HUES48 (cell line): ENCODE measurements around the gene ACOT7.

ENCODE experiments used
- H3K27ac ChIP-seq: one replicate; pipeline ENCODE4 v1.7.0; 2013; ENCODE audit warnings: low read depth, low read length, inconsistent platforms
- H3K27me3 ChIP-seq: 2 replicates; pipeline ENCODE4 v1.6.1; 2013; ENCODE audit warnings: mild to moderate bottlenecking, low read length; ENCODE audit not compliant: control insufficient read depth, insufficient read depth
- H3K36me3 ChIP-seq: 2 replicates; pipeline ENCODE4 v1.6.1; 2013; ENCODE audit warnings: low read length; ENCODE audit not compliant: control insufficient read depth, insufficient read depth
- H3K4me1 ChIP-seq: 2 replicates; pipeline ENCODE4 v1.6.1; 2013; ENCODE audit warnings: mild to moderate bottlenecking, low read length; ENCODE audit not compliant: control insufficient read depth, insufficient read depth
- H3K4me3 ChIP-seq: 2 replicates; pipeline ENCODE4 v1.5.1; 2013; ENCODE audit warnings: mild to moderate bottlenecking, low read depth, low read length
- H3K9ac ChIP-seq: 2 replicates; pipeline ENCODE4 v1.6.1; 2013; ENCODE audit warnings: mild to moderate bottlenecking, low read depth, low read length, moderate library complexity
- H3K9me3 ChIP-seq: 2 replicates; pipeline ENCODE4 v1.6.1; 2013; ENCODE audit warnings: low read length; ENCODE audit not compliant: control insufficient read depth, insufficient read depth

ACOT7 gene

GRCh38 chr1:6245086-6245868, 148.3 kb downstream of the ACOT7 start:
- peaks cover 43% of the 10 kb centered on the region for H3K27me3 ChIP-seq

GRCh38 chr1:6244401-6245049, 149.0 kb downstream of the ACOT7 start:
- peaks cover 31% of the 10 kb centered on the region for H3K4me1 ChIP-seq
- H3K9ac ChIP-seq: no peak overlapping the region
- H3K4me3 ChIP-seq: peak overlapping the region; percentile 69
- H3K27ac ChIP-seq: no peak overlapping the region
- H3K36me3 ChIP-seq: no peaks in the 10 kb centered on the region
- peaks cover 36% of the 10 kb centered on the region for H3K27me3 ChIP-seq
- H3K9me3 ChIP-seq: no peaks in the 10 kb centered on the region

More at GRCh38 chr1:6245086-6245868, 148.3 kb downstream of the ACOT7 start:
- H3K9me3 ChIP-seq: no peaks in the 10 kb centered on the region
- H3K36me3 ChIP-seq: no peaks in the 10 kb centered on the region
- H3K9ac ChIP-seq: no peak overlapping the region
- H3K4me3 ChIP-seq: peak overlapping the region; percentile 69
- H3K27ac ChIP-seq: peak overlapping the region; percentile 75
- peaks cover 26% of the 10 kb centered on the region for H3K4me1 ChIP-seq

- Histone ChIP-seq H3K4me1 (peaks cover 34% of the 10 kb centered on the region), H3K9ac (no peak within 1 kb of the TSS), H3K36me3 (no peaks in the 10 kb centered on the region), H3K27me3 (peaks cover 32% of the 10 kb centered on the region), H3K4me3 (peak within 1 kb of the TSS; percentile 69), H3K27ac (no peak within 1 kb of the TSS), H3K9me3 (no peaks in the 10 kb centered on the region)
Observed at GRCh38 chr1:6243993-6244392, 149.6 kb downstream of the ACOT7 start, which contains the start of gene HES3. HES3 (plus strand) TSS chr1:6244179; CDS start chr1:6244366, 187 bp downstream.

GRCh38 chr1:6243053-6243834, 150.3 kb downstream of the ACOT7 start:
- Histone ChIP-seq H3K27ac (no peak overlapping the region), H3K9ac (no peak overlapping the region), H3K36me3 (no peaks in the 10 kb centered on the region), H3K27me3 (peaks cover 25% of the 10 kb centered on the region), H3K9me3 (no peaks in the 10 kb centered on the region), H3K4me1 (peaks cover 38% of the 10 kb centered on the region), H3K4me3 (peak overlapping the region; percentile 69)

- H3K36me3 ChIP-seq: no peaks in the 10 kb centered on the region
- no peaks in the 10 kb centered on the region for H3K9me3 ChIP-seq
- H3K27me3 ChIP-seq: peaks cover 13% of the 10 kb centered on the region
- H3K4me3 ChIP-seq: peak overlapping the region; percentile 34; the same call in 1 of the 2 replicates
- no peak overlapping the region for H3K9ac ChIP-seq
- H3K27ac ChIP-seq: peak overlapping the region; percentile 76
- peaks cover 37% of the 10 kb centered on the region for H3K4me1 ChIP-seq
Observed at GRCh38 chr1:6241887-6242740, 151.5 kb downstream of the ACOT7 start.

- no peaks in the 10 kb centered on the region for H3K9me3 ChIP-seq
- peaks cover 11% of the 10 kb centered on the region for H3K27me3 ChIP-seq
- H3K36me3 ChIP-seq: no peaks in the 10 kb centered on the region
- H3K27ac ChIP-seq: peak overlapping the region; percentile 93
- H3K9ac ChIP-seq: 0 out of 2 replicates have a peak overlapping the region, but pooled peaks have one; percentile 23
- H3K4me3 ChIP-seq: peak overlapping the region; percentile 34; the same call in 1 of the 2 replicates
- H3K4me1 ChIP-seq: peaks cover 33% of the 10 kb centered on the region
Observed at GRCh38 chr1:6241107-6241886, 152.3 kb downstream of the ACOT7 start.

- peak overlapping the region; percentile 26 for H3K9ac ChIP-seq
- peaks cover 11% of the 10 kb centered on the region for H3K27me3 ChIP-seq
- no peaks in the 10 kb centered on the region for H3K36me3 ChIP-seq
- H3K27ac ChIP-seq: peak overlapping the region; percentile 93
- peaks cover 33% of the 10 kb centered on the region for H3K4me1 ChIP-seq
- no peaks in the 10 kb centered on the region for H3K9me3 ChIP-seq
- no peak overlapping the region for H3K4me3 ChIP-seq
Observed at GRCh38 chr1:6239950-6240768, 153.4 kb downstream of the ACOT7 start.

- Histone ChIP-seq H3K27ac (peak overlapping the region; percentile 93), H3K4me1 (peaks cover 36% of the 10 kb centered on the region), H3K4me3 (peak overlapping the region; percentile 36), H3K36me3 (0 out of 2 replicates have a peak, but pooled peaks cover under 1% of the 10 kb centered on the region), H3K27me3 (peaks cover 11% of the 10 kb centered on the region), H3K9ac (peak overlapping the region; percentile 52), H3K9me3 (no peaks in the 10 kb centered on the region)
Observed at GRCh38 chr1:6239213-6239752, 154.3 kb downstream of the ACOT7 start.

GRCh38 chr1:6237093-6237492, 156.5 kb downstream of the ACOT7 start:
- Histone ChIP-seq H3K36me3 (peaks cover 18% of the 10 kb centered on the region), H3K27me3 (no peaks in the 10 kb centered on the region; the same call in 1 of the 2 replicates), H3K4me3 (no peak overlapping the region), H3K9me3 (no peaks in the 10 kb centered on the region), H3K27ac (no peak overlapping the region), H3K9ac (no peak overlapping the region), H3K4me1 (peaks cover 28% of the 10 kb centered on the region)
